Activated T-cell treated with anti-CD3 and anti-CD28 coated beads, Interleukin-2, amount 50 U/mL, for 48 hours (primary cell): ENCODE data around the gene CCDC68.

Experiments
- DNase-seq, 2 experiments: peaks; one replicate each; pipeline ENCODE4 v3.0.0-alpha.2; 2020

The CCDC68 gene

GRCh38 chr18:54914816-54915215, 44.4 kb downstream of the CCDC68 start:
- no peak for DNase-seq

- DNase-seq = no peak
Measured at GRCh38 chr18:54911551-54911950, 47.7 kb downstream of the CCDC68 start.

- no peak for DNase-seq
Measured at GRCh38 chr18:54910161-54910919, 48.9 kb downstream of the CCDC68 start.

- no peak for DNase-seq
Measured at GRCh38 chr18:54909538-54909937, 49.7 kb downstream of the CCDC68 start.

- no peak for DNase-seq
Measured at GRCh38 chr18:54906331-54907185, 52.7 kb downstream of the CCDC68 start.

GRCh38 chr18:54905629-54906028, 53.6 kb downstream of the CCDC68 start:
- no peak for DNase-seq

- no peak for DNase-seq
Measured at GRCh38 chr18:54904581-54904980, 54.7 kb downstream of the CCDC68 start.

- no peak for DNase-seq
Measured at GRCh38 chr18:54900290-54900689, 59.0 kb downstream of the CCDC68 start.

GRCh38 chr18:54899500-54899899, 59.8 kb downstream of the CCDC68 start:
- DNase-seq = no peak

- DNase-seq = no peak
Measured at GRCh38 chr18:54888933-54889332, 70.3 kb downstream of the CCDC68 start.

- DNase-seq = no peak
Measured at GRCh38 chr18:54888378-54888777, 70.9 kb downstream of the CCDC68 start.

GRCh38 chr18:54883816-54884604, 75.3 kb downstream of the CCDC68 start:
- DNase-seq = no peak

- no peak for DNase-seq
Measured at GRCh38 chr18:54882318-54882717, 76.9 kb downstream of the CCDC68 start.

GRCh38 chr18:54881229-54881768, 78.0 kb downstream of the CCDC68 start:
- DNase-seq = no peak

- DNase-seq = no peak
Measured at GRCh38 chr18:54880395-54881105, 78.7 kb downstream of the CCDC68 start.

GRCh38 chr18:54879691-54880090, 79.6 kb downstream of the CCDC68 start:
- DNase-seq = no peak

GRCh38 chr18:54878659-54879358, 80.5 kb downstream of the CCDC68 start:
- no peak for DNase-seq

- DNase-seq = no peak
Measured at GRCh38 chr18:54878159-54878622, 81.1 kb downstream of the CCDC68 start.

GRCh38 chr18:54877076-54877475, 82.2 kb downstream of the CCDC68 start:
- no peak for DNase-seq

- no peak for DNase-seq
Measured at GRCh38 chr18:54875063-54875462, 84.2 kb downstream of the CCDC68 start.

- DNase-seq = no peak
Measured at GRCh38 chr18:54873884-54874255, 85.4 kb downstream of the CCDC68 start.

- no peak for DNase-seq
Measured at GRCh38 chr18:54872681-54873080, 86.6 kb downstream of the CCDC68 start.
